H1 (cell line): ENCODE data around the gene CYP4B1. TPM values are rescaled to one million over a fixed set of nuclear protein-coding genes. Genes with fewer than 3 reads are reported as not detected.

Source experiments
- CTCF ChIA-PET: fragments of 300-600 bp; sonication (Branson Sonifier 250); formaldehyde crosslinking; loops from one replicate; lab custom pipeline; 2021; ENCODE audit not compliant: partially characterized antibody; lab: Charles Lee
- POLR2A ChIA-PET: fragments of 300-600 bp; sonication (Branson Sonifier 250); formaldehyde crosslinking; loops from one replicate; lab custom pipeline; 2021; ENCODE audit warnings: inconsistent platforms; ENCODE audit not compliant: partially characterized antibody; lab: Charles Lee
- DNase-seq, 2 experiments: peaks; one replicate each; pipeline versions ENCODE4 v3.0.0 to v3.0.0-alpha.2; 2010 to 2022; ENCODE audit warnings: low spot score in 2 of 2, low read depth in 1 of 2, mixed read lengths in 1 of 2
- FAIRE-seq: peaks from 2 replicates; lab custom pipeline; 2011; peaks lifted over from hg19 to GRCh38; lab: Jason Lieb, UNC
- H2AFZ ChIP-seq: 2 replicates; pipeline ENCODE4 v1.8.1; 2012; ENCODE audit warnings: low read length, inconsistent platforms
- H2AK5ac ChIP-seq: 2 replicates; pipeline ENCODE4 v1.6.1; 2013; ENCODE audit warnings: low read depth, low read length
- H2BK120ac ChIP-seq: replicated peaks from 2 replicates; pipeline ENCODE3; 2013; ENCODE audit warnings: low read depth, low read length, inconsistent platforms
- H2BK12ac ChIP-seq: 2 replicates; pipeline ENCODE4 v1.6.1; 2013; ENCODE audit warnings: low read depth, low read length
- H2BK15ac ChIP-seq: 2 replicates; pipeline ENCODE4 v1.6.1; 2013; ENCODE audit warnings: low read length
- H2BK20ac ChIP-seq: 2 replicates; pipeline ENCODE4 v1.6.1; 2013; ENCODE audit warnings: low read length
- H2BK5ac ChIP-seq: 2 replicates; pipeline ENCODE4 v1.6.1; 2013; ENCODE audit warnings: low read depth, low read length
- H3K14ac ChIP-seq: 2 replicates; pipeline ENCODE4 v1.6.1; 2013; ENCODE audit warnings: inconsistent platforms; ENCODE audit not compliant: insufficient read length
- H3K18ac ChIP-seq: 2 replicates; pipeline ENCODE4 v1.6.1; 2013; ENCODE audit warnings: low read length; ENCODE audit errors: extremely low read depth
- H3K23ac ChIP-seq: 2 replicates; pipeline ENCODE4 v1.6.1; 2013; ENCODE audit warnings: inconsistent platforms; ENCODE audit not compliant: insufficient read length
- H3K23me2 ChIP-seq: 2 replicates; pipeline ENCODE4 v1.6.1; 2013; ENCODE audit warnings: low read depth, low read length
- H3K27ac ChIP-seq: 2 replicates; pipeline ENCODE4 v1.6.1; 2011; ENCODE audit warnings: low read depth, low read length, inconsistent platforms
- H3K27me3 ChIP-seq, 4 experiments: replicated peaks in 1 of 4; 1 replicate in 1 of 4; 2 replicates in 3 of 4; pipeline versions ENCODE4 v1.6.1 to v1.8.1; 2011 to 2013; ENCODE audit warnings: low read length in 3 of 4, mild to moderate bottlenecking in 3 of 4, inconsistent platforms in 2 of 4, mixed read lengths in 2 of 4, moderate library complexity in 1 of 4; ENCODE audit not compliant: control insufficient read depth in 3 of 4, insufficient read depth in 3 of 4; ENCODE audit errors: extremely low read depth in 1 of 4
- H3K36me3 ChIP-seq, 4 experiments: 2 replicates each; pipeline versions ENCODE4 v1.6.1 to v1.8.1; 2011 to 2013; ENCODE audit warnings: mild to moderate bottlenecking in 4 of 4, low read length in 3 of 4, moderate library complexity in 2 of 4, control low read depth in 1 of 4, inconsistent platforms in 1 of 4; ENCODE audit not compliant: insufficient read depth in 4 of 4, control insufficient read depth in 2 of 4
- H3K4ac ChIP-seq: replicated peaks from 2 replicates; pipeline ENCODE3; 2013; ENCODE audit warnings: low read length, low read depth, mixed read lengths, inconsistent platforms; ENCODE audit not compliant: insufficient read length
- H3K4me1 ChIP-seq, 4 experiments: replicated peaks in 1 of 4; 1 replicate in 1 of 4; 2 replicates in 3 of 4; pipeline versions ENCODE4 v1.6.1 to v1.8.1; 2011 to 2013; ENCODE audit warnings: low read length in 3 of 4, inconsistent platforms in 2 of 4, mixed read lengths in 1 of 4; ENCODE audit not compliant: insufficient read depth in 4 of 4, control insufficient read depth in 3 of 4
- H3K4me2 ChIP-seq, 2 experiments: 2 replicates each; pipeline versions ENCODE4 v1.6.1 to v1.8.1; 2011 to 2013; ENCODE audit warnings: low read depth in 2 of 2, low read length in 2 of 2, control low read depth in 1 of 2, inconsistent platforms in 1 of 2, mild to moderate bottlenecking in 1 of 2; ENCODE audit not compliant: insufficient read depth in 1 of 2
- H3K4me3 ChIP-seq, 4 experiments: fragments of 200-600, 300-600 bp in 1 of 4; sonication (generic), shearing (Covaris generic), sonication (Bioruptor Twin) in 1 of 4; 2 replicates each; pipeline versions ENCODE4 v1.5.1 to v1.8.1; 2011 to 2016; ENCODE audit warnings: low read length in 4 of 4, low read depth in 3 of 4, control low read depth in 2 of 4, inconsistent platforms in 2 of 4, mild to moderate bottlenecking in 2 of 4, mixed read lengths in 1 of 4, moderate library complexity in 1 of 4; ENCODE audit not compliant: insufficient read depth in 2 of 4; ENCODE audit errors: extremely low read depth in 1 of 4
- H3K56ac ChIP-seq: replicated peaks from 2 replicates; pipeline ENCODE3; 2013; ENCODE audit warnings: low read depth, mild to moderate bottlenecking, mixed read lengths, low read length, inconsistent platforms; ENCODE audit not compliant: insufficient read length
- H3K79me1 ChIP-seq: 2 replicates; pipeline ENCODE4 v1.6.1; 2013; ENCODE audit warnings: low read depth, low read length, control low read depth
- H3K79me2 ChIP-seq, 2 experiments: 2 replicates each; pipeline versions ENCODE4 v1.6.1 to v1.8.1; 2012 to 2013; ENCODE audit warnings: low read length in 2 of 2, mild to moderate bottlenecking in 2 of 2, inconsistent platforms in 1 of 2; ENCODE audit not compliant: insufficient read depth in 2 of 2, control insufficient read depth in 1 of 2
- H3K9ac ChIP-seq, 4 experiments: replicated peaks in 1 of 4; 1 replicate in 1 of 4; 2 replicates in 3 of 4; pipeline versions ENCODE4 v1.6.1 to v1.8.1; 2011 to 2013; ENCODE audit warnings: low read depth in 3 of 4, low read length in 3 of 4, control low read depth in 2 of 4, mild to moderate bottlenecking in 2 of 4, moderate library complexity in 2 of 4, inconsistent platforms in 1 of 4; ENCODE audit errors: extremely low read depth in 1 of 4
- H3K9me3 ChIP-seq, 2 experiments: 2 replicates each; pipeline versions ENCODE4 v1.6.1 to v1.8.1; 2012 to 2013; ENCODE audit warnings: mild to moderate bottlenecking in 2 of 2, moderate library complexity in 2 of 2, control low read depth in 1 of 2, inconsistent platforms in 1 of 2, low read depth in 1 of 2, low read length in 1 of 2, mixed read lengths in 1 of 2; ENCODE audit not compliant: insufficient read depth in 2 of 2
- H4K20me1 ChIP-seq, 2 experiments: replicated peaks in 1 of 2; 2 replicates each; pipeline versions ENCODE3 to v1.8.1; 2011 to 2013; ENCODE audit warnings: inconsistent platforms in 2 of 2, low read length in 2 of 2, mild to moderate bottlenecking in 1 of 2; ENCODE audit not compliant: insufficient read depth in 2 of 2, control insufficient read depth in 1 of 2
- H4K5ac ChIP-seq: 2 replicates; pipeline ENCODE4 v1.6.1; 2013; ENCODE audit warnings: low read length, low read depth, mixed read lengths, inconsistent platforms; ENCODE audit not compliant: insufficient read length
- H4K8ac ChIP-seq: 2 replicates; pipeline ENCODE4 v1.8.0; 2013; ENCODE audit warnings: mild to moderate bottlenecking, moderate library complexity, low read length, inconsistent platforms; ENCODE audit not compliant: insufficient read depth; ENCODE audit errors: extremely low read depth
- H4K91ac ChIP-seq: replicated peaks from 2 replicates; pipeline ENCODE3; 2013; ENCODE audit warnings: low read length, mixed read lengths, inconsistent platforms; ENCODE audit not compliant: insufficient read length
- ASH2L ChIP-seq: fragments of 200-600, 300-600 bp; sonication (generic); IDR thresholded peaks from one replicate; pipeline ENCODE4 v1.7.1; 2017; ENCODE audit warnings: low read length
- BRCA1 ChIP-seq: IDR thresholded peaks from 2 replicates; pipeline ENCODE4 v1.6.1; 2012; ENCODE audit warnings: low read depth, low read length, improper control_type of control experiment
- CHD1 ChIP-seq: IDR thresholded peaks from 2 replicates; pipeline ENCODE4 v1.6.1; 2012; ENCODE audit warnings: low read depth, low read length, improper control_type of control experiment
- HDAC2 ChIP-seq, 2 experiments: fragments of 300-600 bp in 1 of 2; sonication (generic) in 1 of 2; IDR thresholded peaks; 2 replicates each; pipeline ENCODE4 v1.6.1; 2011 to 2012; ENCODE audit warnings: low read depth in 2 of 2, low read length in 2 of 2, mild to moderate bottlenecking in 2 of 2, moderate library complexity in 2 of 2, borderline replicate concordance in 1 of 2, inconsistent platforms in 1 of 2
- JUN ChIP-seq: IDR thresholded peaks from 2 replicates; pipeline ENCODE4 v1.6.1; 2011; ENCODE audit warnings: low read depth, mild to moderate bottlenecking, improper control_type of control experiment, low read length
- MAX ChIP-seq: IDR thresholded peaks from 2 replicates; pipeline ENCODE4 v1.6.1; 2012; ENCODE audit warnings: inconsistent platforms
- NANOG ChIP-seq: IDR thresholded peaks from 2 replicates; pipeline ENCODE4 v1.6.1; 2011; ENCODE audit warnings: low read length, low read depth, mild to moderate bottlenecking, inconsistent platforms; ENCODE audit not compliant: insufficient read depth, poor library complexity, severe bottlenecking
- PHF8 ChIP-seq: fragments of 200-600 bp; sonication (generic); conservative IDR thresholded peaks from 2 replicates; pipeline ENCODE4 v1.7.1; 2012; ENCODE audit warnings: low read depth, mild to moderate bottlenecking, inconsistent platforms, low read length, moderate library complexity
- RNF2 ChIP-seq: fragments of 200-900, 300-1000 bp; sonication (generic); IDR thresholded peaks from 2 replicates; pipeline ENCODE4 v1.7.1; 2016; ENCODE audit warnings: borderline replicate concordance, low read depth, mild to moderate bottlenecking, antibody characterized with exemption, low read length; ENCODE audit not compliant: poor library complexity, severe bottlenecking; ENCODE audit errors: missing control alignments
- SP1 ChIP-seq: IDR thresholded peaks from 2 replicates; pipeline ENCODE4 v1.6.1; 2011; ENCODE audit warnings: low read depth, low read length
- SP4 ChIP-seq: IDR thresholded peaks from 2 replicates; pipeline ENCODE4 v1.6.1; 2012; ENCODE audit warnings: low read length, inconsistent platforms
- TAF1 ChIP-seq: IDR thresholded peaks from 2 replicates; pipeline ENCODE4 v1.6.1; 2011; ENCODE audit warnings: mild to moderate bottlenecking, low read depth, low read length
- WGBS, 2 experiments: shearing (Covaris generic) in 1 of 2; methylation state at CpG; one replicate each; pipeline versions ENCODE4 v1.1.6 to v1.1.7; 2013 to 2015; ENCODE audit warnings: low lambda C conversion rate in 2 of 2, mixed read lengths in 2 of 2, inconsistent platforms in 1 of 2, low coverage in 1 of 2, missing lambda C conversion rate in 1 of 2; ENCODE audit not compliant: insufficient replicate concordance in 2 of 2, insufficient coverage in 1 of 2, insufficient read length in 1 of 2; ENCODE audit errors: extremely low coverage in 1 of 2, missing lambda C conversion rate in 1 of 2; 5-methylcytosine and 5-hydroxymethylcytosine counted together
- polyA plus RNA-seq, 7 experiments: library from polyadenylated mRNA; depleted of rRNA in 3 of 7; stranded (reverse) in 5 of 7; unstranded in 2 of 7; fragments of >200 nt in 5 of 7; fragments of 200-250 nt in 2 of 7; gene quantifications; 1 replicate in 5 of 7; 2 replicates in 1 of 7; 4 replicates in 1 of 7; pipeline versions ENCODE4 v1.2.1 to v1.2.3, GENCODE V29; 2011 to 2013; ENCODE audit warnings: missing spikeins in 2 of 7, mixed read lengths in 2 of 7
- total RNA-seq: library from RNA; stranded (reverse); fragmentation: NEBNext Ultra II Directional; extraction: Animal tissue kit (Norgen Biotek cat#: 25700); gene quantifications from 2 replicates; pipeline ENCODE4 v1.2.1, GENCODE V29; 2021

CYP4B1 gene
- total and polyA plus RNA-seq, 2 of the 8 experiments (the other 6 are each of a cell fraction or from before 2014, with no cell fraction given), result 0.23 TPM; not detected in 1

DNA sequence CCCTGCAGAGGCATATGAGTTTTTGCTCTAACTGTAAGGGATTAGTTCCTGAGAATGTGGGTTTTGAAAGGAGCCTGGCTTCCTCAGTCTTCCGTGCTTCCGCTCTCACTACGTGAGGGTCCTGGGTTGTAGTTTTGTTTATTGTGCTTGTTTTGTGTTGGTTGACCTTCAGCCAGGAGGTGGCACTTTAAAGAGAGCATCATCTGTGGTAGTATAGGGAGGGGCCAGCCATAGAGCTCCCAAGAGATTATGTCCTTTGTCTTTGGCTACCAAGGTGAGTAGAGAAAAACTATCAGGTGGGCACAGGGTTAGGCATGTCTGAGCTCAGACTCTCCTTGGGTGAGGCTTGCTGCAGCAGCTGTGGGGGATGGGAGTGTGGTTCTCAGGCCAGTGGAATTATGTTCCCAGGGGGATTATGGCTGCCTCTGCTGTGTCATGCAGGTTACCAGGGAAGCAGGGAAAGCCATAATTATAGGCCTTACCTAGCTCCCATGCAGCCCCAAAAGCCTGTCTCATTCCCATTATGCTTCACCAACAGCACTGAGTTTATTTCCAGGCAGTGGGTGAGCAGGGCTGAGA lies 23.5 kb downstream of the CYP4B1 start:
- H2BK120ac ChIP-seq, result peak overlapping the region; percentile 47
- no peak overlapping the region for H2BK12ac ChIP-seq
- no peaks in the 10 kb centered on the region for H4K20me1 ChIP-seq
- H3K79me2 ChIP-seq, result no peaks in the 10 kb centered on the region
- peaks cover 0 to 6% (median 4%) of the 10 kb centered on the region in 4 experiments; a peak in 4 of 7 replicates for H3K4me1 ChIP-seq
- peak overlapping the region in 1 of 2 experiments; percentile 11; a peak in 1 of 4 replicates for H3K4me2 ChIP-seq
- no peak overlapping the region for H3K56ac ChIP-seq
- no peak overlapping the region for H3K4ac ChIP-seq
- FAIRE-seq (no peak), DNase-seq (peak in 1 of 2 experiments; percentile 48)
- H3K9me3 ChIP-seq, result no peaks in the 10 kb centered on the region
- no peak overlapping the region for H2BK5ac ChIP-seq
- no peaks in the 10 kb centered on the region for H3K79me1 ChIP-seq
- H3K36me3 ChIP-seq, result no peaks in the 10 kb centered on the region
- no peak overlapping the region for H2AK5ac ChIP-seq
- H4K91ac ChIP-seq, result no peak overlapping the region
- no peak overlapping the region for H3K4me3 ChIP-seq
- H3K27me3 ChIP-seq, result peaks cover 0 to 1% (median 0%) of the 10 kb centered on the region in 4 experiments; a peak in 1 of 7 replicates
- no peak overlapping the region for H3K14ac ChIP-seq
- H3K27ac ChIP-seq, result peak overlapping the region; percentile 41; the same call in 1 of the 2 replicates
- peak overlapping the region; percentile 58; the same call in 1 of the 2 replicates for H4K8ac ChIP-seq
- no peak overlapping the region for H4K5ac ChIP-seq
- H2BK20ac ChIP-seq, result no peak overlapping the region
- no peak overlapping the region for H2BK15ac ChIP-seq
- no peak overlapping the region; the same call in 1 of the 2 replicates for H3K18ac ChIP-seq
- 91% methylated on average over 3 of the region's 3 CpGs; no CpG with 5 or more reads in 1 of the 2 experiments for WGBS, 2 experiments
- ChIA-PET CTCF (interaction anchor here (0.6 to 1.1 kb wide), 2 partner anchors 32 to 39 kb away, joined by 3 read pairs; no protein-coding TSS in a partner anchor), POLR2A (no interaction called here)
- no peak overlapping the region for H3K23ac ChIP-seq
- H3K9ac ChIP-seq, result 0 out of 7 replicates have a peak overlapping the region, but pooled peaks of 1 of the 4 experiments have one; percentile 8
- no peaks in the 10 kb centered on the region; the same call in 1 of the 2 replicates for H3K23me2 ChIP-seq
- H2AFZ ChIP-seq, result peak overlapping the region; percentile 96
- TF ChIP-seq BRCA1, result no peak
- no peak for TF ChIP-seq MAX
- no peak for TF ChIP-seq CHD1
- no peak for TF ChIP-seq PHF8
- TF ChIP-seq NANOG, result no peak
- no peak for TF ChIP-seq JUN
- no peak for TF ChIP-seq SP1
- peak; percentile 41 for TF ChIP-seq ASH2L
- TF ChIP-seq TAF1, result peak; percentile 37; the same call in 1 of the 2 replicates
- no peak for TF ChIP-seq SP4
- no peak for TF ChIP-seq RNF2
- TF ChIP-seq HDAC2 (IDR thresholded peaks at IDR 0.05; ENCODE audit: borderline replicate concordance in 1 of 2, low read depth in 2 of 2, low read length in 2 of 2), result no peak
